Measurements from ENCODE around the gene CELSR3.
A peak's percentile ranks its signal among the peaks of the same experiment; 100 is the strongest.

CELSR3 gene

GRCh38 chr3:48639944-48640606, 22.6 kb downstream of the CELSR3 start:
- H3K36me3 ChIP-seq (replicated peaks) = no peaks in the 10 kb centered on the region
- DNase-seq = no peak
- in situ Hi-C loops (cut with HindIII; ENCODE audit: low pct_ligation_motif_present, low sequenced_read_pairs) = no loop called here
- no peak overlapping the region for H3K27ac ChIP-seq
- TF ChIP-seq CTCF (IDR thresholded peaks at IDR 0.05; ENCODE audit: low read depth, low read length, missing control alignments) = no peak
- no peaks in the 10 kb centered on the region for H3K27me3 ChIP-seq (replicated peaks)
- no peak overlapping the region for H3K4me3 ChIP-seq (ENCODE audit: low read depth, low read length)

- H3K36me3 ChIP-seq (replicated peaks) = no peaks in the 10 kb centered on the region
- TF ChIP-seq CTCF (IDR thresholded peaks at IDR 0.05; ENCODE audit: low read depth, low read length, missing control alignments) = peak; percentile 8
Observed at GRCh38 chr3:48637305-48637704, 25.4 kb downstream of the CELSR3 start.

GRCh38 chr3:48636149-48636655, 26.5 kb downstream of the CELSR3 start:
- no peak for TF ChIP-seq CTCF (IDR thresholded peaks at IDR 0.05; ENCODE audit: low read depth, low read length, missing control alignments)
- in situ Hi-C loops (cut with HindIII; ENCODE audit: low pct_ligation_motif_present, low sequenced_read_pairs) = no loop called here
- H3K4me3 ChIP-seq (ENCODE audit: low read depth, low read length) = peak overlapping the region; percentile 90
- no peak for DNase-seq
- no peaks in the 10 kb centered on the region for H3K27me3 ChIP-seq (replicated peaks)
- H3K36me3 ChIP-seq (replicated peaks) = peaks cover 2% of the 10 kb centered on the region
- H3K27ac ChIP-seq = no peak overlapping the region

More at GRCh38 chr3:48637305-48637704, 25.4 kb downstream of the CELSR3 start:
- Histone ChIP-seq H3K27me3 (replicated peaks) (no peaks in the 10 kb centered on the region), H3K4me3 (ENCODE audit: low read depth, low read length) (no peak overlapping the region), H3K27ac (no peak overlapping the region)
- in situ Hi-C loops (cut with HindIII; ENCODE audit: low pct_ligation_motif_present, low sequenced_read_pairs) = no loop called here
- DNase-seq = no peak

- Histone ChIP-seq H3K4me3 (ENCODE audit: low read depth, low read length) (peak within 1 kb of the TSS; percentile 90), H3K27ac (no peak within 1 kb of the TSS), H3K27me3 (replicated peaks) (no peaks in the 10 kb centered on the region), H3K36me3 (replicated peaks) (peaks cover 8% of the 10 kb centered on the region)
- in situ Hi-C loops (cut with HindIII; ENCODE audit: low pct_ligation_motif_present, low sequenced_read_pairs) = no loop called here
- peak; percentile 94 for DNase-seq
- TF ChIP-seq CTCF (IDR thresholded peaks at IDR 0.05; ENCODE audit: low read depth, low read length, missing control alignments) = peak; percentile 85
Observed at GRCh38 chr3:48635222-48636021, 27.3 kb downstream of the CELSR3 start, which contains the start of gene SLC26A6. TSS of gene SLC26A6 (minus strand) at chr3:48635461. CDS start at chr3:48635393, 68 bp downstream.

GRCh38 chr3:48634661-48635221, 27.9 kb downstream of the CELSR3 start:
- DNase-seq = peak; percentile 29
- Histone ChIP-seq H3K27ac (no peak overlapping the region), H3K36me3 (replicated peaks) (peaks cover 14% of the 10 kb centered on the region), H3K4me3 (ENCODE audit: low read depth, low read length) (peak overlapping the region; percentile 90), H3K27me3 (replicated peaks) (no peaks in the 10 kb centered on the region)
- no peak for TF ChIP-seq CTCF (IDR thresholded peaks at IDR 0.05; ENCODE audit: low read depth, low read length, missing control alignments)
- in situ Hi-C loops (cut with HindIII; ENCODE audit: low pct_ligation_motif_present, low sequenced_read_pairs) = no loop called here
